GM12801 (cell line): ENCODE measurements around the gene NDOR1.

Experiments used
- CTCF ChIP-seq: IDR thresholded peaks from one replicate; pipeline ENCODE4 v1.5.1; 2011; ENCODE audit warnings: control low read depth; ENCODE audit not compliant: insufficient read length; ENCODE audit errors: extremely low read depth

Gene NDOR1

GRCh38 chr9:137193771-137194170, 11.7 kb upstream of the NDOR1 start:
- TF ChIP-seq CTCF, result no peak

GRCh38 chr9:137194388-137194787, 11.1 kb upstream of the NDOR1 start:
- no peak for TF ChIP-seq CTCF

GRCh38 chr9:137194909-137195308, 10.6 kb upstream of the NDOR1 start:
- no peak for TF ChIP-seq CTCF

- no peak for TF ChIP-seq CTCF
Measured at GRCh38 chr9:137195525-137196220, 9.8 kb upstream of the NDOR1 start.

GRCh38 chr9:137198051-137198901, 7.2 kb upstream of the NDOR1 start:
- TF ChIP-seq CTCF, result no peak

GRCh38 chr9:137198902-137199283, 6.6 kb upstream of the NDOR1 start:
- TF ChIP-seq CTCF, result no peak

- TF ChIP-seq CTCF, result no peak
Measured at GRCh38 chr9:137199411-137200121, 5.9 kb upstream of the NDOR1 start.
